Activated CD4-positive, CD25-positive, alpha-beta regulatory T cell treated with anti-CD3 and anti-CD28 coated beads, Interleukin-2, amount 50 U/mL, for 16 hours (primary cell): ENCODE data around the gene KCNH1.

Experiments used
- DNase-seq: peaks from one replicate; pipeline ENCODE4 v3.0.0-alpha.2; 2020; ENCODE audit warnings: low read depth, low spot score

KCNH1 gene

DNA sequence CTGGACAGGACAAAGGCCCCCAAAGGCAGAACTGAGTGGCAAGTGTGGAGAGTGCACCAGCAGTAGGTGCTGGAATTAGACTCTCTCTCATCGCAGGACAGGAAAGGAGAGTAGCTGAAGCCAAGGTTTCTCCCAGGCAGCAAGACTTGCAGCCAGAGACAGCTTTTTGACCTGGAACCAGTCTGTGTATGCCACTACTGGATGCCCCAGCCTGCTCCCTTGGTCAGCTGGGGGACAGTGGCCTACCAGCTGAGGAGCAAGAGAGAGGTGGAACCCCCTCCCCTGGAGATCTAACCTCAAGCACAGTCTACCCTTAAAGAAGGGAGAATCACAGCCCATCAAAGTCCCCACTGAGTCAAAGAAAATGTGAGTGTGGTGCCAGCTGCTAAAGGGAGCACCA is 375.7 kb downstream of the KCNH1 start:
- no peak for DNase-seq

GRCh38 chr1:210757677-210758076 is 376.3 kb downstream of the KCNH1 start:
- DNase-seq = no peak

DNA sequence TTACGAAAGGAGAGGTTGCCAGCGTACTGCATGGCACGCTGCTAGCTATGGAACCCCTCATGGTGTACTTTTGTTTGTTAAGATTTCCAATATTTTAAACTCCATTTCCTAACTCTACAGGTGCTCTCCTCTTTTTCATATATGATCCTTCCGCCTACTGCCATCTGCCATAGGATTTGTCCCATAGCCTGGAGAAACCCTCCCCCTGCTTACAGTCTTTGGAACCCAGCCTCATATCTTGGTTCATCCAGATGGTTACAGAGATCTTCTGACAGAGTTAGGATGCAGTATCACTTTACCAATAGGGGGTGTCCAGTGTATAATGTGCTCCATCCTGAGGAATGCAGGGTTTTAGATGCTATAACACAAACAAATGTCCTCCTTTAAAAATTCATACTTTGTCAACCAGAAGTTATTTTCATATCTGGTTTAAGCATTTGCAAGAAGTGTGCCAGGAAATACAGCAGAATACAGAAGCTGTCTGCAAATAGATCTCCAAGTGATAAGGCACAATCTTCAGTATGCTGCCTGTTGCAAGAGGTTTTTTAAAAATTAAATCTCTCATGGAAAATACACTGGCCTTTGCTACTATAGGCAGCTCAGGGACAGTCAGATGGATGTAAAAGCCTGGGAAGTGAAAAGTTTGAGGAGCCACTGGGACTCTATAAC is 377.8 kb downstream of the KCNH1 start:
- no peak for DNase-seq

GRCh38 chr1:210754878-210755665 is 378.9 kb downstream of the KCNH1 start:
- DNase-seq = no peak

DNA sequence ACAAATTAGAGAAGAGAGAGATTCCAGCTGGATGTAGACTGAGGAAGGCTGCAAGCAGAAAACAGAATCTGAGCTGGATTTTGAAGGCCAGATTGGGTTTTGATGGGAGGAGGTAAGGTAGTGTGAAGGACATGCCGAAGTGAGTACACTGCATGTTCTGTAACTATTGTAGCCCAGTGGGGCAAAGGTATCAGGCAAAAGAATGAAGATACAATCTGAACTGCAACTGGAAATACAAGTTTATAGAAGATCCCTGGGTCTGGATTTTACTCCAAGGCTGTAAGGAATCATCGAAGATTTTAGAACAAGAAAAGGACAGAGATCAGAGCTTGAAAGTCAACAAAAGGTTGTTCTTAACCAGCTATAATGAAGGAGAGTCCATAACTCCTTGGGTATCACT is 382.0 kb downstream of the KCNH1 start:
- no peak for DNase-seq

- DNase-seq = no peak
Observed at GRCh38 chr1:210750468-210750867, 383.5 kb downstream of the KCNH1 start.

DNA sequence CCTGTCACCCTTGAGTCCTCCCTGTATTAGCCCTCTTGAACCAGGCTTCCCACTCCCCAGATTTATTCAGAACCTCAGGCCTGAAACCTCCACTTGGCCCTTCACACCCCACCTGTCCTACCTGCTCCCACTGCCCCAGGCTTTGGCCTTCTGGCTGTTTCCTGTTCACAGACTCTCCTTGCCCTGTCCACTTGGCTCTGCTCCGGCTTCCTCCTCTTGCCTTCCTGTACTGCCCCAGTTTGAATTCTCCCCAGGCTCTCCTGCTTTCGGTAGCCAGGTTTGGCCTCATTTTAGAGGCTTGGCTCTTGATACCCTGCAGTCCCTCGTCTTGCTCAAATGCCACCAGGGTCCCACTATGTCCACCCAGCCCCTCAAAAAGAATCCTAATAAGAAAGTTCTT is 385.2 kb downstream of the KCNH1 start:
- DNase-seq = no peak

DNA sequence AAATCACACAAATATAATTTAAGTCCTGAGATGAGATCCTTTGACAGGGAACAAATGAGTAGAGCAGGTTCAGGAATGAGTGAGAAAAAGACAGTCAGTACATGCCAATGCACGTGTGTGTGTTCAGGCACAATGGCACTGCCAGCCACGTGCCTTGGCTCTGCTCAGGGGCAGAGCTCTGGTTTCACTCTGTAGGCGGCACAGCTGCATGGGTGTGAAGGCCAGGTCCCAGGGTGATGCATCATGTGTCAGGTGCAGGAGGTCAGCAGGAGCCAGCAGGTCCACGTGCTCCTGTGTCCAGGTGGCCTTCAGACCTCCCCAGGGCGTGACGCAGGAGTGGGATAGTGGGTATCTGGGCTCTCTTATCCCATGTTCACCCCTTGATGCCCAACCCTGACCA is 386.1 kb downstream of the KCNH1 start:
- DNase-seq = no peak

- DNase-seq = no peak
Observed at GRCh38 chr1:210747112-210747511, 386.8 kb downstream of the KCNH1 start.

DNA sequence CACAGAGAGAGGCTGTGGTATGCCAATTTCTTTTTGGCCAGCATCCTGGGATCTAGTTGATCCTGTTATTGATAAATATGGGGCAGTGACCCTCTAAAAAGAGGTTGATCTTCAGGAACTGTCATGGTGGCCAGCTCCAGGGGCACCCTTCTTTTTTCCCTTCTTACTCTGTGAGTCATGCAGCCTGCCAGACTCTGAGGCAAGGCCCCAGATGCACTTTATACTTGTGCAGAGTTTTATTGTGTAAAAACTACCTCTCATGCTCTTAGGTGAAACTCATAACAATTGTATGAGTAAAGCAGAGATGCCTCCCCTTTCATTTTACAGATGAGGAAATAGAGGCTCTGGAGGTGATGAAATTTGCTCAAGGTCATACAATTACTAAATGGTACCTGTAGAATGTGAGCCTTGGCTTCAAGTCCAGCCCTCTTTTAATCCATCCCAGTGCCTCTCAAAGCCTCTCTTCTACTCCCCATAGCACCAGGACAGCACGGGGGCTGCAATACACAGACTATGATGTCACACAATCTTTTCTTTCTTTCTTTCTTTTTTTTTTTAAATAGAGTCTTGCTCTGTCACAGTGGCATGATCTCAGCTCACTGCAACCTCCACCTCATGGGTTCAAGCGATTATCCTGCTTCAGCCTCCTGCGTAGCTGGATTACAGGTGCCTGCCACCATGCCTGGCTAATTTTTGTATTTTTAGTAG is 387.8 kb downstream of the KCNH1 start:
- DNase-seq = no peak

GRCh38 chr1:210743038-210743437 is 390.9 kb downstream of the KCNH1 start:
- no peak for DNase-seq

DNA sequence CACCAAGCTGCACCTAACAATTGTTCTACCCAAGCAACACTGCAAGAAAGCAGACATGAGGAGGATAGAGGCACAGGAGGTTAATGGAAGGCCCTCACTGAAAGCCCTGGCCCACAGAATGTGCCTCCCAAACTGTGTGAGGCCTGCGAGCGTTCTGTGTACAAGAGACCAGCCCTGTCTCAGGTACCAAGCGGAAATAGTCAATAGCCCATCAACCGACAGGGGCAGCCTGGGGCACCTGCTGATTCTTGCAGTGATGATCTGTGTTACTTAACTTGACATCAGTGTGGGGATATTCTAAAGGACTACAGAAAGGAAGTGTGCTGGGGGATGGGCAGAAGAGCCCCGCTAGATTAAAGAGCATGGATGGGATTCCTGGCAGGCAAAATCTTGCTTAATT is 392.4 kb downstream of the KCNH1 start:
- no peak for DNase-seq

- no peak for DNase-seq
Observed at GRCh38 chr1:210739627-210740026, 394.3 kb downstream of the KCNH1 start.

- no peak for DNase-seq
Observed at GRCh38 chr1:210738256-210738655, 395.7 kb downstream of the KCNH1 start.

DNA sequence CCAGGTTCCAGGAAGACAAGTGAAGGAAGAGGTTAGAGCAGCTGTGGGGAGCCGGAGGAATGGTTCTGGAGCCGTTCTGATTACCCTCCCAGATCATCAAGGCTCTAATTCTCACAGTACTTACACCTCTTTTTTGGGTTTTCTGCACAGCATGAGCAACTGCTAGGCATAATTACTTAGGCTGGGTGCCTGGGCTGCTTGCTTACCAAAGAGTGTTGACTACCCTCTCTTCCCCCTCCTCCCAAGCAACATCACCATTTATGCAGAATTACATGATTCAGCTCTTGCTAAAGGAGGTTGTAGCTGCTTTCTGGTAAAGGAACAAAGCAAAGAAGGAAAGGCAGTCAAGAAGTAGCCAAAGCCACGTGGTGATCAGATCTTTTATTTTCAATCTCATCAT is 397.2 kb downstream of the KCNH1 start:
- DNase-seq = no peak

- no peak for DNase-seq
Observed at GRCh38 chr1:210731597-210731996, 402.4 kb downstream of the KCNH1 start.

DNA sequence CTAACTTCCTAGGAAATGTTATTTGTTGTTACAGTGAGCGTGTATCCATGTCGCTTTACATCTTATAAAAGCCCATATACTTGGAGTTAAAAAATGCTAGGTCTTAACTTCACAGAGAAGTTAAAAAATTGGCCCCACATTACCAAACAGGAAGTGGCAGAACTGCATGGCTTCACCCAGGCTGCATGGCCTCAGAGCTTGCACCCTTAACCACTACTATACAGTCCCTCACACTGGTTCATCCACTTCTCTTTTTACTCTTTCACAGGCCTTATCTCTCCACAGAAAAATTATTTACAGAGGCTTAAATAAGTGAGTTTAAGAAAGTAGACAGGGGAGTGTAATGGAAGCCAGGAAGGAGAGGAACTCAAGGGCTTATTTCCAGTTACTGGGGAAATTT is 402.8 kb downstream of the KCNH1 start:
- no peak for DNase-seq

DNA sequence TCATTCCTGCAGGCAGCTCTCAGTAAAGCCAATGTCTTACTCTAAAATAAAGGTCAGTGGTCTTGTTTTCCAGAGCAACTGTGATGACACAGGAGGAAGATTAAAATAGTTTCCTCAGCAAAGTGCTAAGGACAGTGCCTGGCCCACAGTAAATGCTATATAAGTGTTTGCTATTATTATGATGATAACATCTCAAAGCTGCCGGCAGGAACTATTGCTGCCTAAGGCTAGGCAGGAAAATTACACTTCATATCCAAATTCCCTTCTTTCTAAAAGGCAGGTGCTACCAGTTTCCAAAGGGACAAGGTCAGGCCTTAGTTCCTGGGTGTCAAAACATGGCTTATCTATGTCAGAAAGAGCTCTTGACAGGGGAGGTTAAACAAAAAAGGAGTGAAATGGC is 403.9 kb downstream of the KCNH1 start:
- no peak for DNase-seq

- DNase-seq = no peak
Observed at GRCh38 chr1:210728437-210729149, 405.4 kb downstream of the KCNH1 start.

GRCh38 chr1:210727709-210728108 is 406.2 kb downstream of the KCNH1 start:
- no peak for DNase-seq

- DNase-seq = no peak
Observed at GRCh38 chr1:210726621-210727020, 407.3 kb downstream of the KCNH1 start.

- no peak for DNase-seq
Observed at GRCh38 chr1:210724768-210725167, 409.2 kb downstream of the KCNH1 start.
